H1 (cell line): ENCODE measurements around the gene STX12. TPM values are rescaled to one million over a fixed set of nuclear protein-coding genes. Genes with fewer than 3 reads are reported as not detected.

Experiments used
- ASH2L ChIP-seq: fragments of 200-600, 300-600 bp; sonication (generic); IDR thresholded peaks from one replicate; pipeline ENCODE4 v1.7.1; 2017; ENCODE audit warnings: low read length
- BACH1 ChIP-seq: IDR thresholded peaks from 2 replicates; pipeline ENCODE4 v1.6.1; 2012; ENCODE audit warnings: low read length, improper control_type of control experiment
- CHD1 ChIP-seq: IDR thresholded peaks from 2 replicates; pipeline ENCODE4 v1.6.1; 2012; ENCODE audit warnings: low read depth, low read length, improper control_type of control experiment
- EP300 ChIP-seq, 2 experiments: IDR thresholded peaks; 1 replicate in 1 of 2; 2 replicates in 1 of 2; pipeline ENCODE4 v1.6.1; 2011 to 2012; ENCODE audit warnings: low read depth in 2 of 2, low read length in 2 of 2, mild to moderate bottlenecking in 2 of 2, borderline replicate concordance in 1 of 2, inconsistent platforms in 1 of 2, moderate library complexity in 1 of 2
- POU5F1 ChIP-seq: IDR thresholded peaks from 2 replicates; pipeline ENCODE4 v1.6.1; 2011; ENCODE audit warnings: low read depth, mild to moderate bottlenecking, low read length, moderate library complexity
- RFX5 ChIP-seq: IDR thresholded peaks from 2 replicates; pipeline ENCODE4 v1.6.1; 2011; ENCODE audit warnings: low read depth, low read length, improper control_type of control experiment, borderline replicate concordance
- SIX5 ChIP-seq: IDR thresholded peaks from 2 replicates; pipeline ENCODE4 v1.6.1; 2011; ENCODE audit warnings: mild to moderate bottlenecking, low read depth, low read length
- TBP ChIP-seq: IDR thresholded peaks from 2 replicates; pipeline ENCODE4 v1.6.1; 2011; ENCODE audit warnings: low read depth, low read length, improper control_type of control experiment
- TEAD4 ChIP-seq: IDR thresholded peaks from 2 replicates; pipeline ENCODE4 v1.6.1; 2012; ENCODE audit warnings: low read depth, low read length, inconsistent platforms, mixed read lengths
- polyA plus RNA-seq, 7 experiments: library from polyadenylated mRNA; depleted of rRNA in 3 of 7; stranded (reverse) in 5 of 7; unstranded in 2 of 7; fragments of >200 nt in 5 of 7; fragments of 200-250 nt in 2 of 7; gene quantifications; 1 replicate in 5 of 7; 2 replicates in 1 of 7; 4 replicates in 1 of 7; pipeline versions ENCODE4 v1.2.1 to v1.2.3, GENCODE V29; 2011 to 2013; ENCODE audit warnings: missing spikeins in 2 of 7, mixed read lengths in 2 of 7
- total RNA-seq: library from RNA; stranded (reverse); fragmentation: NEBNext Ultra II Directional; extraction: Animal tissue kit (Norgen Biotek cat#: 25700); gene quantifications from 2 replicates; pipeline ENCODE4 v1.2.1, GENCODE V29; 2021
- TF ChIP-seq, protein P1 (sequence below): fragments of 300-600 bp; sonication (generic); IDR thresholded peaks from 2 replicates; pipeline ENCODE4 v1.7.1; 2012; ENCODE audit warnings: low read length, moderate library complexity, mild to moderate bottlenecking, inconsistent platforms; ENCODE audit not compliant: insufficient replicate concordance

Gene STX12
- total and polyA plus RNA-seq, 2 of the 8 experiments (the other 6 are each of a cell fraction or from before 2014, with no cell fraction given) = 3.7 to 11.0 TPM

DNA sequence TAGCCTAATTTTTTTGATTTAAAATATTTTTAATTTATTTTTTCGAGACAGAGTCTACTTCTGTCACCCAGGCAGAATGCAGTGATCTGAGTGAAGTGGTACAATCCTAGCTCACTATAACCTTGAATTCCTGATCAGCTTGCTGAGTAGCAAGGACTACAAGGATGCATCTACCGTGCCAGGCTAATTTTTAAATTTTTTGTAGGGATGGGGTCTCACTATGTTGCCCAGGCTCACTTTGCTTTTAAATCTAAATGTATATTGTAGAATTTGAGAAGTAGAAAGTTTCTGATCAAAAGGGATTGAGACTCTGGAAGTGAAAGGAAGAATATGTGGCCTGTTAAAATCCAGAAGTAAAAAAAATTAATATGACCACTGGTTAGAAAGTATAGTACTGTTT, 1.6 kb downstream of the STX12 start (continued):
- TF ChIP-seq, protein P1, sequence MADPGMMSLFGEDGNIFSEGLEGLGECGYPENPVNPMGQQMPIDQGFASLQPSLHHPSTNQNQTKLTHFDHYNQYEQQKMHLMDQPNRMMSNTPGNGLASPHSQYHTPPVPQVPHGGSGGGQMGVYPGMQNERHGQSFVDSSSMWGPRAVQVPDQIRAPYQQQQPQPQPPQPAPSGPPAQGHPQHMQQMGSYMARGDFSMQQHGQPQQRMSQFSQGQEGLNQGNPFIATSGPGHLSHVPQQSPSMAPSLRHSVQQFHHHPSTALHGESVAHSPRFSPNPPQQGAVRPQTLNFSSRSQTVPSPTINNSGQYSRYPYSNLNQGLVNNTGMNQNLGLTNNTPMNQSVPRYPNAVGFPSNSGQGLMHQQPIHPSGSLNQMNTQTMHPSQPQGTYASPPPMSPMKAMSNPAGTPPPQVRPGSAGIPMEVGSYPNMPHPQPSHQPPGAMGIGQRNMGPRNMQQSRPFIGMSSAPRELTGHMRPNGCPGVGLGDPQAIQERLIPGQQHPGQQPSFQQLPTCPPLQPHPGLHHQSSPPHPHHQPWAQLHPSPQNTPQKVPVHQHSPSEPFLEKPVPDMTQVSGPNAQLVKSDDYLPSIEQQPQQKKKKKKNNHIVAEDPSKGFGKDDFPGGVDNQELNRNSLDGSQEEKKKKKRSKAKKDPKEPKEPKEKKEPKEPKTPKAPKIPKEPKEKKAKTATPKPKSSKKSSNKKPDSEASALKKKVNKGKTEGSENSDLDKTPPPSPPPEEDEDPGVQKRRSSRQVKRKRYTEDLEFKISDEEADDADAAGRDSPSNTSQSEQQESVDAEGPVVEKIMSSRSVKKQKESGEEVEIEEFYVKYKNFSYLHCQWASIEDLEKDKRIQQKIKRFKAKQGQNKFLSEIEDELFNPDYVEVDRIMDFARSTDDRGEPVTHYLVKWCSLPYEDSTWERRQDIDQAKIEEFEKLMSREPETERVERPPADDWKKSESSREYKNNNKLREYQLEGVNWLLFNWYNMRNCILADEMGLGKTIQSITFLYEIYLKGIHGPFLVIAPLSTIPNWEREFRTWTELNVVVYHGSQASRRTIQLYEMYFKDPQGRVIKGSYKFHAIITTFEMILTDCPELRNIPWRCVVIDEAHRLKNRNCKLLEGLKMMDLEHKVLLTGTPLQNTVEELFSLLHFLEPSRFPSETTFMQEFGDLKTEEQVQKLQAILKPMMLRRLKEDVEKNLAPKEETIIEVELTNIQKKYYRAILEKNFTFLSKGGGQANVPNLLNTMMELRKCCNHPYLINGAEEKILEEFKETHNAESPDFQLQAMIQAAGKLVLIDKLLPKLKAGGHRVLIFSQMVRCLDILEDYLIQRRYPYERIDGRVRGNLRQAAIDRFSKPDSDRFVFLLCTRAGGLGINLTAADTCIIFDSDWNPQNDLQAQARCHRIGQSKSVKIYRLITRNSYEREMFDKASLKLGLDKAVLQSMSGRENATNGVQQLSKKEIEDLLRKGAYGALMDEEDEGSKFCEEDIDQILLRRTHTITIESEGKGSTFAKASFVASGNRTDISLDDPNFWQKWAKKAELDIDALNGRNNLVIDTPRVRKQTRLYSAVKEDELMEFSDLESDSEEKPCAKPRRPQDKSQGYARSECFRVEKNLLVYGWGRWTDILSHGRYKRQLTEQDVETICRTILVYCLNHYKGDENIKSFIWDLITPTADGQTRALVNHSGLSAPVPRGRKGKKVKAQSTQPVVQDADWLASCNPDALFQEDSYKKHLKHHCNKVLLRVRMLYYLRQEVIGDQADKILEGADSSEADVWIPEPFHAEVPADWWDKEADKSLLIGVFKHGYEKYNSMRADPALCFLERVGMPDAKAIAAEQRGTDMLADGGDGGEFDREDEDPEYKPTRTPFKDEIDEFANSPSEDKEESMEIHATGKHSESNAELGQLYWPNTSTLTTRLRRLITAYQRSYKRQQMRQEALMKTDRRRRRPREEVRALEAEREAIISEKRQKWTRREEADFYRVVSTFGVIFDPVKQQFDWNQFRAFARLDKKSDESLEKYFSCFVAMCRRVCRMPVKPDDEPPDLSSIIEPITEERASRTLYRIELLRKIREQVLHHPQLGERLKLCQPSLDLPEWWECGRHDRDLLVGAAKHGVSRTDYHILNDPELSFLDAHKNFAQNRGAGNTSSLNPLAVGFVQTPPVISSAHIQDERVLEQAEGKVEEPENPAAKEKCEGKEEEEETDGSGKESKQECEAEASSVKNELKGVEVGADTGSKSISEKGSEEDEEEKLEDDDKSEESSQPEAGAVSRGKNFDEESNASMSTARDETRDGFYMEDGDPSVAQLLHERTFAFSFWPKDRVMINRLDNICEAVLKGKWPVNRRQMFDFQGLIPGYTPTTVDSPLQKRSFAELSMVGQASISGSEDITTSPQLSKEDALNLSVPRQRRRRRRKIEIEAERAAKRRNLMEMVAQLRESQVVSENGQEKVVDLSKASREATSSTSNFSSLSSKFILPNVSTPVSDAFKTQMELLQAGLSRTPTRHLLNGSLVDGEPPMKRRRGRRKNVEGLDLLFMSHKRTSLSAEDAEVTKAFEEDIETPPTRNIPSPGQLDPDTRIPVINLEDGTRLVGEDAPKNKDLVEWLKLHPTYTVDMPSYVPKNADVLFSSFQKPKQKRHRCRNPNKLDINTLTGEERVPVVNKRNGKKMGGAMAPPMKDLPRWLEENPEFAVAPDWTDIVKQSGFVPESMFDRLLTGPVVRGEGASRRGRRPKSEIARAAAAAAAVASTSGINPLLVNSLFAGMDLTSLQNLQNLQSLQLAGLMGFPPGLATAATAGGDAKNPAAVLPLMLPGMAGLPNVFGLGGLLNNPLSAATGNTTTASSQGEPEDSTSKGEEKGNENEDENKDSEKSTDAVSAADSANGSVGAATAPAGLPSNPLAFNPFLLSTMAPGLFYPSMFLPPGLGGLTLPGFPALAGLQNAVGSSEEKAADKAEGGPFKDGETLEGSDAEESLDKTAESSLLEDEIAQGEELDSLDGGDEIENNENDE = no peak
- TF ChIP-seq RFX5 (no peak), ASH2L (no peak), SIX5 (no peak), POU5F1 (no peak), TEAD4 (no peak), EP300 (IDR thresholded peaks at IDR 0.05; ENCODE audit: borderline replicate concordance in 1 of 2, low read depth in 2 of 2, low read length in 2 of 2) (no peak), BACH1 (no peak), CHD1 (no peak), TBP (no peak)
